B cell (primary cell): ENCODE data around the gene NADSYN1. TPM values are rescaled to one million over a fixed set of nuclear protein-coding genes. Genes with fewer than 3 reads are reported as not detected.

Source experiments
- ATAC-seq: fragments of 200-7000 bp; cut with Tn5 transposase; one replicate; pipeline ENCODE4 v1.10.0; 2021; ENCODE audit warnings: low read depth, mild to moderate bottlenecking, moderate number of reproducible peaks, moderate library complexity
- CTCF ChIA-PET: fragments of 350-600 bp; sonication (Branson Sonifier 250); formaldehyde crosslinking; loops from one replicate; lab custom pipeline; 2021; ENCODE audit warnings: antibody characterized with exemption, inconsistent platforms; lab: Charles Lee
- POLR2A ChIA-PET: fragments of 350-600 bp; sonication (Branson Sonifier 250); formaldehyde crosslinking; loops from one replicate; lab custom pipeline; 2021; ENCODE audit warnings: antibody characterized with exemption; lab: Charles Lee
- DNase-seq: peaks from one replicate; pipeline ENCODE4 v3.0.0; 2013
- H2AFZ ChIP-seq: 2 replicates; pipeline ENCODE4 v1.6.1; 2012; ENCODE audit warnings: mild to moderate bottlenecking, low read depth, low read length; ENCODE audit not compliant: insufficient read depth, poor library complexity, severe bottlenecking
- H3K27ac ChIP-seq, 2 donors: 1 replicate in 1 of 2; 2 replicates in 1 of 2; pipeline ENCODE4 v1.5.1; 2012 to 2013; ENCODE audit warnings: low read length in 2 of 2, mild to moderate bottlenecking in 2 of 2, moderate library complexity in 1 of 2
- H3K27me3 ChIP-seq, 4 experiments: fragments of 200-600 bp in 1 of 4; sonication (generic) in 1 of 4; replicated peaks in 1 of 4; 1 replicate in 2 of 4; 2 replicates in 2 of 4; pipeline versions ENCODE4 v1.6.1 to v1.7.0; 2013 to 2016; ENCODE audit warnings: low read length in 3 of 4, mild to moderate bottlenecking in 2 of 4, mixed read lengths in 1 of 4, moderate library complexity in 1 of 4; ENCODE audit not compliant: insufficient read depth in 4 of 4, control insufficient read depth in 3 of 4; ENCODE audit errors: control extremely low read depth in 1 of 4
- H3K36me3 ChIP-seq, 2 experiments: replicated peaks in 1 of 2; 1 replicate in 1 of 2; 2 replicates in 1 of 2; pipeline versions ENCODE4 v1.6.1 to v1.7.1; 2013; ENCODE audit warnings: low read length in 1 of 2; ENCODE audit not compliant: insufficient read depth in 2 of 2, control insufficient read depth in 1 of 2; ENCODE audit errors: control extremely low read depth in 1 of 2, extremely low read depth in 1 of 2
- H3K4me1 ChIP-seq, 2 donors: fragments of 200-600 bp in 1 of 2; sonication (generic) in 1 of 2; 1 replicate in 1 of 2; 2 replicates in 1 of 2; pipeline versions ENCODE4 v1.5.1 to v1.6.1; 2013 to 2017; ENCODE audit warnings: low read length in 2 of 2; ENCODE audit not compliant: control insufficient read depth in 2 of 2, insufficient read depth in 2 of 2
- H3K4me2 ChIP-seq: replicated peaks from 2 replicates; pipeline ENCODE3; 2012; ENCODE audit warnings: mild to moderate bottlenecking, low read depth, low read length; ENCODE audit not compliant: poor library complexity, severe bottlenecking
- H3K4me3 ChIP-seq, 5 experiments: fragments of 200-600 bp in 1 of 5; sonication (generic) in 1 of 5; 1 replicate in 3 of 5; 2 replicates in 2 of 5; pipeline versions ENCODE4 v1.5.1 to v1.7.0; 2011 to 2016; ENCODE audit warnings: low read length in 4 of 5, mild to moderate bottlenecking in 4 of 5, low read depth in 2 of 5, control low read depth in 1 of 5, moderate library complexity in 1 of 5; ENCODE audit not compliant: insufficient read depth in 1 of 5; ENCODE audit errors: control extremely low read depth in 1 of 5, extremely low read depth in 1 of 5
- H3K79me2 ChIP-seq: fragments of 200-600 bp; sonication (generic); one replicate; pipeline ENCODE4 v1.6.0; 2016; ENCODE audit warnings: low read length; ENCODE audit not compliant: control insufficient read depth, insufficient read depth
- H3K9ac ChIP-seq: fragments of 200-600 bp; sonication (generic); 2 replicates; pipeline ENCODE4 v1.6.1; 2017; ENCODE audit warnings: mild to moderate bottlenecking, low read length, moderate library complexity
- H3K9me3 ChIP-seq, 3 donors: one replicate each; pipeline versions ENCODE4 v1.6.1 to v1.7.1; 2013; ENCODE audit warnings: low read length in 2 of 3; ENCODE audit not compliant: control insufficient read depth in 2 of 3, insufficient read depth in 1 of 3; ENCODE audit errors: control extremely low read depth in 1 of 3
- H4K20me1 ChIP-seq: 2 replicates; pipeline ENCODE4 v1.6.0; 2012; ENCODE audit warnings: mild to moderate bottlenecking, low read length; ENCODE audit not compliant: insufficient read depth, control insufficient read depth, poor library complexity, severe bottlenecking
- H3K27ac Mint-ChIP-seq: one replicate; pipeline ENCODE4 v1.8.0; 2021; ENCODE audit warnings: mixed read lengths
- H3K27me3 Mint-ChIP-seq: one replicate; pipeline ENCODE4 v1.8.0; 2021; ENCODE audit warnings: mixed read lengths
- H3K4me1 Mint-ChIP-seq: one replicate; pipeline ENCODE4 v1.8.0; 2021; ENCODE audit warnings: mixed read lengths
- H3K4me3 Mint-ChIP-seq: one replicate; pipeline ENCODE4 v1.8.0; 2021; ENCODE audit warnings: mixed read lengths
- H3K9me3 Mint-ChIP-seq: one replicate; pipeline ENCODE4 v1.8.0; 2022; ENCODE audit warnings: mixed read lengths; ENCODE audit not compliant: insufficient read depth
- EZH2 ChIP-seq: IDR thresholded peaks from 2 replicates; pipeline ENCODE4 v1.6.1; 2012; ENCODE audit warnings: borderline replicate concordance, low read depth, mild to moderate bottlenecking, moderate library complexity, low read length; ENCODE audit not compliant: insufficient read depth, poor library complexity, severe bottlenecking
- WGBS: methylation state at CpG from one replicate; pipeline ENCODE4 v1.1.5; 2013; ENCODE audit warnings: missing lambda C conversion rate; ENCODE audit not compliant: insufficient coverage; 5-methylcytosine and 5-hydroxymethylcytosine counted together
- intact Hi-C: fragments of 100-400 bp; cut with micrococcal nuclease; formaldehyde crosslinking; loops from one replicate; pipeline ENCODE4 v1.10.0; 2022
- polyA plus RNA-seq: library from polyadenylated mRNA; depleted of rRNA; stranded (reverse); fragments of >200 nt; gene quantifications from 2 replicates; pipeline ENCODE4 v1.2.3, GENCODE V29; 2012
- total RNA-seq, 2 donors: library from RNA; stranded (reverse); fragments of 120-200 nt in 1 of 2; gene quantifications; 1 replicate in 1 of 2; 2 replicates in 1 of 2; pipeline versions ENCODE4 v1.2.3 to v1.2.4, GENCODE V29; 2013 to 2022
- TF ChIP-seq, protein P1 (sequence below): fragments of 200-600 bp; IDR thresholded peaks from one replicate; pipeline ENCODE4 v1.8.0; 2022; ENCODE audit warnings: antibody characterized with exemption, mild to moderate bottlenecking

NADSYN1 gene
- total and polyA plus RNA-seq, 2 donors (not counting 1 experiment from before 2014, with no cell fraction given), result 153 to 222 TPM

GRCh38 chr11:71498091-71498490 is 45.1 kb downstream of the NADSYN1 start:
- no peak overlapping the region for H3K4me2 ChIP-seq
- peaks cover 5% of the 10 kb centered on the region for H4K20me1 ChIP-seq
- Mint-ChIP-seq H3K9me3 (no peaks in the 10 kb centered on the region), H3K4me3 (no peak overlapping the region), H3K4me1 (no peaks in the 10 kb centered on the region), H3K27me3 (no peaks in the 10 kb centered on the region), H3K27ac (no peak overlapping the region)
- H3K9me3 ChIP-seq, result no peaks in the 10 kb centered on the region
- no peaks in the 10 kb centered on the region for H3K79me2 ChIP-seq
- intact Hi-C loops, result no loop called here
- no peak overlapping the region for H2AFZ ChIP-seq
- DNase-seq (no peak), ATAC-seq (no peak)
- H3K9ac ChIP-seq, result no peak overlapping the region
- no peaks in the 10 kb centered on the region for H3K27me3 ChIP-seq
- H3K36me3 ChIP-seq, result peaks cover 0 to 78% of the 10 kb centered on the region in 2 experiments
- no peak overlapping the region for H3K27ac ChIP-seq
- ChIA-PET POLR2A (no interaction called here), CTCF (no interaction called here)
- no peaks in the 10 kb centered on the region for H3K4me1 ChIP-seq
- TF ChIP-seq, protein P1, sequence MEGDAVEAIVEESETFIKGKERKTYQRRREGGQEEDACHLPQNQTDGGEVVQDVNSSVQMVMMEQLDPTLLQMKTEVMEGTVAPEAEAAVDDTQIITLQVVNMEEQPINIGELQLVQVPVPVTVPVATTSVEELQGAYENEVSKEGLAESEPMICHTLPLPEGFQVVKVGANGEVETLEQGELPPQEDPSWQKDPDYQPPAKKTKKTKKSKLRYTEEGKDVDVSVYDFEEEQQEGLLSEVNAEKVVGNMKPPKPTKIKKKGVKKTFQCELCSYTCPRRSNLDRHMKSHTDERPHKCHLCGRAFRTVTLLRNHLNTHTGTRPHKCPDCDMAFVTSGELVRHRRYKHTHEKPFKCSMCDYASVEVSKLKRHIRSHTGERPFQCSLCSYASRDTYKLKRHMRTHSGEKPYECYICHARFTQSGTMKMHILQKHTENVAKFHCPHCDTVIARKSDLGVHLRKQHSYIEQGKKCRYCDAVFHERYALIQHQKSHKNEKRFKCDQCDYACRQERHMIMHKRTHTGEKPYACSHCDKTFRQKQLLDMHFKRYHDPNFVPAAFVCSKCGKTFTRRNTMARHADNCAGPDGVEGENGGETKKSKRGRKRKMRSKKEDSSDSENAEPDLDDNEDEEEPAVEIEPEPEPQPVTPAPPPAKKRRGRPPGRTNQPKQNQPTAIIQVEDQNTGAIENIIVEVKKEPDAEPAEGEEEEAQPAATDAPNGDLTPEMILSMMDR, result no peak
- no peak for TF ChIP-seq EZH2
- WGBS, result 97% methylated on average over 19 of the region's 19 CpGs
- H3K4me3 ChIP-seq, result no peak overlapping the region

DNA sequence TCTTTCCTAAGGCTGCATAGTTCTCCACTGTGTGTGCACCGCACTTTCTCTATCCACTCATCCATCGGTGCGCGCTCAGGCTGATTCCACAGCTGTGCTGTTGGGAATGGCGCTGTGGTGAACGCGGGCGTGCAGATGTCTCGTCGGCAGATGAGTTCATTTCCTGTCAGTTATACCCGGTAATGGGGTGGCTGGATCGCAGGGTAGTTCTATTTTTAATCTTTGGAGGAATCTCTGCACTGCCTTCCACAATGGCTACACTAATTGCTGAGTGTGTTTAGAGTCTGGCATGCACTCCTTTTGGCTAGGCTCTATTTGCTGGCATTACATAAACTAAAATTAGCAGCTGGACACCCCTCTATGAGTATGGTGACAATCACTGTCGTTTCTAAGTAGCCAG is 46.1 kb downstream of the NADSYN1 start:
- Mint-ChIP-seq H3K27me3 (no peaks in the 10 kb centered on the region), H3K27ac (no peak overlapping the region)
- CTCF ChIA-PET, result no interaction called here

More for the DNA sequence above, 46.1 kb downstream of the NADSYN1 start:
- peaks cover 0 to 79% of the 10 kb centered on the region in 2 experiments for H3K36me3 ChIP-seq
- ATAC-seq, result no peak
- no peaks in the 10 kb centered on the region for H3K9me3 ChIP-seq
- intact Hi-C loops, result no loop called here
- no peaks in the 10 kb centered on the region for H3K4me1 ChIP-seq
- H3K9ac ChIP-seq, result no peak overlapping the region
- no peak overlapping the region for H3K27ac ChIP-seq
- H3K4me3 ChIP-seq, result no peak overlapping the region
- no peak for DNase-seq
- 27% methylated on average over 9 of the region's 13 CpGs for WGBS
- H4K20me1 ChIP-seq, result peaks cover 5% of the 10 kb centered on the region
- no peaks in the 10 kb centered on the region for H3K9me3 Mint-ChIP-seq
- no peak overlapping the region for H3K4me2 ChIP-seq
- no peaks in the 10 kb centered on the region for H3K27me3 ChIP-seq
- TF ChIP-seq, protein P1, result no peak
- no peak for TF ChIP-seq EZH2
- no peaks in the 10 kb centered on the region for H3K4me1 Mint-ChIP-seq
- no peaks in the 10 kb centered on the region for H3K79me2 ChIP-seq
- POLR2A ChIA-PET, result no interaction called here
- no peak overlapping the region for H2AFZ ChIP-seq
- no peak overlapping the region for H3K4me3 Mint-ChIP-seq
